Astrocyte of the spinal cord (primary cell): ENCODE data around the gene ARAF.
A peak's percentile ranks its signal among the peaks of the same experiment; 100 is the strongest.

Experiments used
- DNase-seq: peaks from one replicate; pipeline ENCODE4 v3.0.0; 2011; ENCODE audit warnings: low read depth, low spot score
- H3K4me3 ChIP-seq: 2 replicates; pipeline ENCODE4 v1.5.1; 2011; ENCODE audit warnings: low read depth, mild to moderate bottlenecking, low read length, moderate library complexity
- in situ Hi-C: cut with HindIII; loops from 2 replicates; pipeline ENCODE4 v1.10.0; 2017; ENCODE audit warnings: low sequenced_read_pairs
- TF ChIP-seq, protein P1 (sequence below): IDR thresholded peaks from 2 replicates; pipeline ENCODE4 v1.5.1; 2012; ENCODE audit warnings: low read depth, mild to moderate bottlenecking, low read length, inconsistent platforms

ARAF gene

GRCh38 chrX:47564438-47565085 is 3.6 kb downstream of the ARAF start:
- TF ChIP-seq, protein P1, sequence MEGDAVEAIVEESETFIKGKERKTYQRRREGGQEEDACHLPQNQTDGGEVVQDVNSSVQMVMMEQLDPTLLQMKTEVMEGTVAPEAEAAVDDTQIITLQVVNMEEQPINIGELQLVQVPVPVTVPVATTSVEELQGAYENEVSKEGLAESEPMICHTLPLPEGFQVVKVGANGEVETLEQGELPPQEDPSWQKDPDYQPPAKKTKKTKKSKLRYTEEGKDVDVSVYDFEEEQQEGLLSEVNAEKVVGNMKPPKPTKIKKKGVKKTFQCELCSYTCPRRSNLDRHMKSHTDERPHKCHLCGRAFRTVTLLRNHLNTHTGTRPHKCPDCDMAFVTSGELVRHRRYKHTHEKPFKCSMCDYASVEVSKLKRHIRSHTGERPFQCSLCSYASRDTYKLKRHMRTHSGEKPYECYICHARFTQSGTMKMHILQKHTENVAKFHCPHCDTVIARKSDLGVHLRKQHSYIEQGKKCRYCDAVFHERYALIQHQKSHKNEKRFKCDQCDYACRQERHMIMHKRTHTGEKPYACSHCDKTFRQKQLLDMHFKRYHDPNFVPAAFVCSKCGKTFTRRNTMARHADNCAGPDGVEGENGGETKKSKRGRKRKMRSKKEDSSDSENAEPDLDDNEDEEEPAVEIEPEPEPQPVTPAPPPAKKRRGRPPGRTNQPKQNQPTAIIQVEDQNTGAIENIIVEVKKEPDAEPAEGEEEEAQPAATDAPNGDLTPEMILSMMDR: no peak
- in situ Hi-C loops: no loop called here
- DNase-seq: no peak
- no peak overlapping the region for H3K4me3 ChIP-seq

- no peak for DNase-seq
- in situ Hi-C loops: no loop called here
- no peak overlapping the region for H3K4me3 ChIP-seq
- TF ChIP-seq, protein P1: no peak
These were observed 5.8 kb downstream of the ARAF start for GRCh38 chrX:47566841-47567240.

GRCh38 chrX:47568656-47569295 is 7.8 kb downstream of the ARAF start:
- DNase-seq: no peak
- no peak overlapping the region for H3K4me3 ChIP-seq
- in situ Hi-C loops: no loop called here
- TF ChIP-seq, protein P1: peak; percentile 45

- in situ Hi-C loops: no loop called here
- DNase-seq: no peak
- TF ChIP-seq, protein P1: no peak
- H3K4me3 ChIP-seq: no peak overlapping the region
These were observed 9.8 kb downstream of the ARAF start for GRCh38 chrX:47570794-47571193.

DNA sequence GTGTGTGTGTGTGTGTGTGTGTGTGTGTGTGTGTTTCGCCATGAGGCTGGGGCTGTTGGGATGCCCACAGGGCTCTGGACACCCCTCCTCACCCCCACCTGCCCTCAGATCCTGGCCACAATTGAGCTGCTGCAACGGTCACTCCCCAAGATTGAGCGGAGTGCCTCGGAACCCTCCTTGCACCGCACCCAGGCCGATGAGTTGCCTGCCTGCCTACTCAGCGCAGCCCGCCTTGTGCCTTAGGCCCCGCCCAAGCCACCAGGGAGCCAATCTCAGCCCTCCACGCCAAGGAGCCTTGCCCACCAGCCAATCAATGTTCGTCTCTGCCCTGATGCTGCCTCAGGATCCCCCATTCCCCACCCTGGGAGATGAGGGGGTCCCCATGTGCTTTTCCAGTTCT is 10.2 kb downstream of the ARAF start:
- DNase-seq: no peak
- no peak overlapping the region for H3K4me3 ChIP-seq
- in situ Hi-C loops: no loop called here
- TF ChIP-seq, protein P1: no peak

GRCh38 chrX:47571896-47572295 is 10.9 kb downstream of the ARAF start:
- no peak for DNase-seq
- in situ Hi-C loops: no loop called here
- TF ChIP-seq, protein P1: no peak
- no peak overlapping the region for H3K4me3 ChIP-seq
